ENCODE measurements around the gene TAF1B. TPM values are rescaled to one million over a fixed set of nuclear protein-coding genes. Genes with fewer than 3 reads are reported as not detected.

TAF1B gene
- total and polyA plus RNA-seq, 2 donors (not counting 1 experiment from before 2014, with no cell fraction given), result 19.5 to 32.9 TPM

DNA sequence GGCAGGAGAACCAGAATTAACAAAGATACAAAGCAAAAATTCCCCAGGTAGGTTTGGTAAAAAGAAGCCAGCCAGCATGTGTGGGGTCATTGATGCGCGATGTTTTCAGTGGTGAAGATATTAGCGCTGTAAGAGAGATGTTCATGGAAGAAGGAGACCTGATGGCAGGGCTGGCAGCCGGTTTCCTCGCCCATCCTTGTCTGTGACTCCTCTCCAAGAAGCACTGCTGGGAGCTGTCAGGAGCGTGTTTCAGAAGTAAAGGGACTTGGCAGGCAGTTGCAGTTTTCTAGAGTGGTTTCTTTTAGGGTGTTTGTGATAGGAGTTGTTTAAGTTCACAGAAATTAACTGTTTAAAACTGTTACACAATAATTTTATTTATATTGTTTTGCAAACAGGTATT is 24.6 kb downstream of the TAF1B start:
- Histone ChIP-seq H2AFZ (ENCODE audit: low read length) (no peak overlapping the region), H3K27ac (ENCODE audit: insufficient read depth, low read length) (no peak overlapping the region), H3K36me3 (ENCODE audit: control insufficient read depth, insufficient read depth, low read length) (no peaks in the 10 kb centered on the region), H3K79me2 (ENCODE audit: control insufficient read depth, insufficient read depth, low read length) (no peaks in the 10 kb centered on the region), H3K9me3 (ENCODE audit: control insufficient read depth, insufficient read depth, low read depth, low read length) (no peaks in the 10 kb centered on the region), H3K4me2 (ENCODE audit: extremely low read depth, insufficient read depth, low read length) (no peak overlapping the region), H3K4me1 (ENCODE audit: control insufficient read depth, extremely low read depth, insufficient read depth, low read length) (no peaks in the 10 kb centered on the region), H3K9ac (ENCODE audit: insufficient read depth, low read length) (no peak overlapping the region), H3K4me3 (replicated peaks in 1 of 4; ENCODE audit: control extremely low read depth in 1 of 4, insufficient read depth in 1 of 4, low read depth in 3 of 4, low read length in 4 of 4) (no peak overlapping the region), H4K20me1 (ENCODE audit: control insufficient read depth, extremely low read depth, insufficient read depth, low read length) (no peaks in the 10 kb centered on the region), H3K27me3 (ENCODE audit: control insufficient read depth, insufficient read depth, low read length) (no peaks in the 10 kb centered on the region)
- TF ChIP-seq, protein P1, sequence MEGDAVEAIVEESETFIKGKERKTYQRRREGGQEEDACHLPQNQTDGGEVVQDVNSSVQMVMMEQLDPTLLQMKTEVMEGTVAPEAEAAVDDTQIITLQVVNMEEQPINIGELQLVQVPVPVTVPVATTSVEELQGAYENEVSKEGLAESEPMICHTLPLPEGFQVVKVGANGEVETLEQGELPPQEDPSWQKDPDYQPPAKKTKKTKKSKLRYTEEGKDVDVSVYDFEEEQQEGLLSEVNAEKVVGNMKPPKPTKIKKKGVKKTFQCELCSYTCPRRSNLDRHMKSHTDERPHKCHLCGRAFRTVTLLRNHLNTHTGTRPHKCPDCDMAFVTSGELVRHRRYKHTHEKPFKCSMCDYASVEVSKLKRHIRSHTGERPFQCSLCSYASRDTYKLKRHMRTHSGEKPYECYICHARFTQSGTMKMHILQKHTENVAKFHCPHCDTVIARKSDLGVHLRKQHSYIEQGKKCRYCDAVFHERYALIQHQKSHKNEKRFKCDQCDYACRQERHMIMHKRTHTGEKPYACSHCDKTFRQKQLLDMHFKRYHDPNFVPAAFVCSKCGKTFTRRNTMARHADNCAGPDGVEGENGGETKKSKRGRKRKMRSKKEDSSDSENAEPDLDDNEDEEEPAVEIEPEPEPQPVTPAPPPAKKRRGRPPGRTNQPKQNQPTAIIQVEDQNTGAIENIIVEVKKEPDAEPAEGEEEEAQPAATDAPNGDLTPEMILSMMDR (conservative IDR thresholded peaks at IDR 0.05 in 1 of 2, IDR thresholded peaks at IDR 0.05 in 1 of 2; ENCODE audit: low read depth in 1 of 2, low read length in 2 of 2), result no peak
- no peak for TF ChIP-seq EZH2 (IDR thresholded peaks at IDR 0.05; ENCODE audit: low read length, missing control alignments)
- no peak for DNase-seq (ENCODE audit: low read depth in 2 of 2)

DNA sequence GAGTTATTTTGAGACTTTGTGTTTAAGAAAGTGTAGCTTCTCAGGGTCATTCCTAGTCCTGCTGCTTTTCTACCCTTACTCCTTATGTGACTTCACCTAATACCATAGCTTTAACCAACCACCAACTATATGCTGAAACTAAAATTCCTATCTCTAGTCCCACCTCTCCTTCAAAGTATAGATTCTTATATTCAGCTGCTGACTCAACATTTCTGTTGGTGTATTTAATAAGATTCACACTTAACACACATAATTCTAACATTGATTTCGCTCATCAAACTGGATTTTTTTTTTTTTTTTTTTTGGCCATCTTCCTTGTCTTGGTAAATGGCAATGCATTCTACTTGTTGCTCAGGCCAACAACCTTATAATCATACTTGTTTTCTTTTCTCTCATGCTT is 30.1 kb downstream of the TAF1B start:
- DNase-seq (ENCODE audit: low read depth in 2 of 2), result no peak
- Histone ChIP-seq H3K79me2 (ENCODE audit: control insufficient read depth, insufficient read depth, low read length) (no peaks in the 10 kb centered on the region), H3K27me3 (ENCODE audit: control insufficient read depth, insufficient read depth, low read length) (no peaks in the 10 kb centered on the region), H3K4me1 (ENCODE audit: control insufficient read depth, extremely low read depth, insufficient read depth, low read length) (no peaks in the 10 kb centered on the region), H4K20me1 (ENCODE audit: control insufficient read depth, extremely low read depth, insufficient read depth, low read length) (no peaks in the 10 kb centered on the region), H3K27ac (ENCODE audit: insufficient read depth, low read length) (no peak overlapping the region), H3K9ac (ENCODE audit: insufficient read depth, low read length) (no peak overlapping the region), H3K4me2 (ENCODE audit: extremely low read depth, insufficient read depth, low read length) (no peak overlapping the region), H2AFZ (ENCODE audit: low read length) (no peak overlapping the region), H3K4me3 (replicated peaks in 1 of 4; ENCODE audit: control extremely low read depth in 1 of 4, insufficient read depth in 1 of 4, low read depth in 3 of 4, low read length in 4 of 4) (no peak overlapping the region), H3K9me3 (ENCODE audit: control insufficient read depth, insufficient read depth, low read depth, low read length) (no peaks in the 10 kb centered on the region), H3K36me3 (ENCODE audit: control insufficient read depth, insufficient read depth, low read length) (peaks cover 6% of the 10 kb centered on the region)
- TF ChIP-seq, protein P1 (conservative IDR thresholded peaks at IDR 0.05 in 1 of 2, IDR thresholded peaks at IDR 0.05 in 1 of 2; ENCODE audit: low read depth in 1 of 2, low read length in 2 of 2), result no peak
- TF ChIP-seq EZH2 (IDR thresholded peaks at IDR 0.05; ENCODE audit: low read length, missing control alignments), result no peak

DNA sequence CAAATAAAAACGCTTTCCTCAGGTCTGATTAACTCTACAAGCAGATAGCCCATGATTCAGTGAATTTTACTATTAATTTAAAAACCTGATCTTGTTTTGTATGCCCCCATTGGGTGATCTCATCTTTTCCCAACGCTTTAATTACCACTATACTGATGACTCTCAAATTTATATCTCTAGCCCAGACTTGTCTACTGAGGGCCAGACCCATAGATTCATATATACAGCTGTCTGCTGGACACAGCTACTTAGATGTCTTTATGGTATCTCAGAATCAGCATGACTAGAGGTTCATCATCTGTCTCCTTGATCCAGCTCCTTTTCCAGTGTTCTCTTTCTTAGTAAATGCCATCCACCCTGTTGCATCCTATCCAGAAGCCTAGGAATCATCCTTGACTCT is 33.8 kb downstream of the TAF1B start:
- TF ChIP-seq, protein P1 (conservative IDR thresholded peaks at IDR 0.05 in 1 of 2, IDR thresholded peaks at IDR 0.05 in 1 of 2; ENCODE audit: low read depth in 1 of 2, low read length in 2 of 2), result no peak
- no peak for TF ChIP-seq EZH2 (IDR thresholded peaks at IDR 0.05; ENCODE audit: low read length, missing control alignments)
- Histone ChIP-seq H3K4me3 (replicated peaks in 1 of 4; ENCODE audit: control extremely low read depth in 1 of 4, insufficient read depth in 1 of 4, low read depth in 3 of 4, low read length in 4 of 4) (no peak overlapping the region), H3K4me2 (ENCODE audit: extremely low read depth, insufficient read depth, low read length) (no peak overlapping the region), H3K4me1 (ENCODE audit: control insufficient read depth, extremely low read depth, insufficient read depth, low read length) (no peaks in the 10 kb centered on the region), H3K79me2 (ENCODE audit: control insufficient read depth, insufficient read depth, low read length) (no peaks in the 10 kb centered on the region), H2AFZ (ENCODE audit: low read length) (no peak overlapping the region), H3K27me3 (ENCODE audit: control insufficient read depth, insufficient read depth, low read length) (no peaks in the 10 kb centered on the region), H3K36me3 (ENCODE audit: control insufficient read depth, insufficient read depth, low read length) (peaks cover 11% of the 10 kb centered on the region), H4K20me1 (ENCODE audit: control insufficient read depth, extremely low read depth, insufficient read depth, low read length) (no peaks in the 10 kb centered on the region), H3K27ac (ENCODE audit: insufficient read depth, low read length) (no peak overlapping the region), H3K9me3 (ENCODE audit: control insufficient read depth, insufficient read depth, low read depth, low read length) (no peaks in the 10 kb centered on the region), H3K9ac (ENCODE audit: insufficient read depth, low read length) (no peak overlapping the region)
- no peak for DNase-seq (ENCODE audit: low read depth in 2 of 2)
